NCI-H1105 treated with DMSO at 0.1 percent for 48 hours (cell line): ENCODE measurements around the gene FUT8.

Experiments
- DNase-seq: peaks from one replicate; lab custom pipeline; 2025; lab: John Stamatoyannopoulos, UW

The FUT8 gene

DNA sequence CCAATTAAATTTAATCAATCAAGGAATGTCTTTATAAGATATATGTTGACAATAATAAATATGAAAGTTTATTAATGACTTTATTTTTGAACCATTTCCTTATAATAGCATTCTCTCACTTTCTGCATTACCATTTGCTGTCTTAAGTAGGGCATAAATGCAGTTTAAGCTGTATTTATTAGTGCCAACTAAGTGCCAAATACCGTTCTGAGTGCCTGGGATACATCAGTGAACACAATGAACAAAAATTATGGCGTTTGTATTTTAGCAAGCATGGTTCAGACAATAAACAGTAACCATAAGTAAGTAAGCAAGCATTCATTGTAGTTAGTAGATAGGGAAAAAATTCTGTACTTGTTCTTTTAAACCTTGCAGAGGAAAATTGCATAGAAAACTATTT is 145.8 kb downstream of the FUT8 start:
- no peak for DNase-seq

DNA sequence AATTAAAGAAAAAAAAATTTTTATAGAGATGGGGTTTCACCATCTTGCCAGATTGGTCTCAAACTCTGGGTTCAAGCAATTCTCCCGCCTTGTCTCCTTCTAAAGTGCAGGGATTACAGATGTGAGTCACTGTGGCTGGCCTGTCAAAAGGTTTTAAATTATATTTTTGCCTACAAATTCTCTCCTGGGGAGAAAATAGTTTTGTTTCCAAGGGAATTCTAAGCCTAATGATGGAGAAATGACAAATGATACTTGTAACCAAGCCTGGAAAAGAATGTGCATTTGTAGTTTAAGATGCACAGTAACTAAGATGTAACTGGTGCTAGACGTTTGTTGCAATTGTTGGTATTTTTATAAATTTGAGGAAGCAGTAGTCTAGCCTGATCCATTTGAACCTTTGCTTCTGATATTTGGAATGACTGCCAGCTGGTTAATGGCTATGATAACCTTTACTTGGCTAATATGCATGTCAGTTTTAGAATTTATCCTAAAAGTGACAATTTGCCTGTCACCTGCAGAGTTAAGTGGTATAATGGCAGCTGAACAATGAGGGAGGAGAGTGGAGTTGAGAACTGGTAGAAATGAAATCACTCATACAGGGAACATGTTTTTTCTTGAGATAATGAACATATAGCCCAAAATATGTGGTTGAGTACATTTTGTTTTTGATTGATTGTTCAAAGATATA is 148.0 kb downstream of the FUT8 start:
- peak; percentile 49 for DNase-seq

- DNase-seq, result no peak
Measured at GRCh38 chr14:65564370-65564769, 151.8 kb downstream of the FUT8 start.

- DNase-seq, result no peak
Measured at GRCh38 chr14:65565948-65566347, 153.4 kb downstream of the FUT8 start.

DNA sequence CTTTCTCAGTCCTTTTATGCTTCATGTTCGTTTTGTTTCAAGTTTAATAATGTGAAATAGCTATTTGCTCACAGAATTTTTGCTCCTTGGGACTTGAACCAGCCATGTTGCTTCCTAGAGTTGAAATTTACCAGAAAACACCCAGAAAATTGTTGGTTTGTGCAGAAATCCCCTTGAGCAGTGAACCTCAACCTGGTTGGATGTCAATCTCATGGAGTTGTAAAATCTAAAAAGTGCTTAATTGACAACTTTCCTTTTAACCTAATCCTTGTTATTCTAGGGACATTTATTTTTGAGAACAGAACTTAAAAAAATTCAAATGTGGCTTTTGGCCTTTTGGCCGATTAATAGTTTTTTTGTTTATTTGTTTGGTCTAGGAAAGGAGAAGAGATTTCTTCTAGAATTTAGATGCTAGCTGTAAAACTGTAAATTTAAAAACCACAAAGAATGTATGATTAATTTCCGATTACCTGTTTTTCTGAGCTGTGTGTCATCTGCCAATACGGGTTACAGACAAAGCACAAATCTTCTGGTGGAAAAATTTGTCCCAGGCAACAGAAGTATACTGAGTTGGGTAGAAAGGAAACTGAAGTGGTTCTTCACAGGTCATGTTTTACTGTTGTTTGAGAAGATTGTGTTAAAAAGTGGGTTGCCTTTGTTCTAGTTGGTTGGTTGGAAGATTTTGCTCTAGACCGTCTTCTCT is 154.4 kb downstream of the FUT8 start:
- DNase-seq, result no peak

GRCh38 chr14:65574611-65575010 is 162.1 kb downstream of the FUT8 start:
- no peak for DNase-seq

- no peak for DNase-seq
Measured at GRCh38 chr14:65575389-65575788, 162.9 kb downstream of the FUT8 start.

DNA sequence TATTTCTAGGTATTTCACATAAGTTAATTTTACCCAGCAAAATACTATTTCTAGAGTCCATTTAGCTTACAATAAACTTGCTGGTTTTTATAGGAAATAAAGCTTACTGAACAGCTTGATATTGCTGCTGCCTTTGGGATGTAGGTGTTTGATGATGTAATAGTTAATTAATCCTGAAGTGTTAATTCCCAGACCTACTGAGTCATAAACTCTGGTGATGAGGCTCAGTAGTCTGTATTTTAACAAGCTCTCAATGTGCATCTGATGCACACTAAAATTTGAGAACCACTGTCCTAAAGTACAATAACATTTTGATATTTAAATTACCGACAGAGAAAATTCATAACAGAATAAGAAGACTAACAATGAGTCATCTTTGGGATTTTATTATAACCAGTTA is 168.4 kb downstream of the FUT8 start:
- DNase-seq, result no peak

DNA sequence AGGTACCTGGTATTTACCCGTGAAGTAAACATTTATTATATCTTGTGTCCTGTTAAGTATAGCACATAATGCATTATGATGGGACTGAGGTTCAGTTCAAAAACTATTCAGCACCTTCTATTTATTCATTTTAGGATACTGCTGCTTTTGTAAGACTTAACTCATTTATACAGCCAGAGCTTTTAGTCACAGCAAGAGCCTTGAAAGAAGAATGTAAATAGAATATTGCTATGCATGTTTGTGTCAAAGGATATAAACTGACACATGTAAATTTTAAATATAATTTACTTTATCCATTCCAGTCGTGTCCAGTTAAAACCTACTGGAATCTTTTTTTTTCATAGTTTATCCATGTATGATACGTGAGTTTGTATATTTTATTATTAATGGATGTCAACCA is 168.8 kb downstream of the FUT8 start:
- DNase-seq, result no peak

DNA sequence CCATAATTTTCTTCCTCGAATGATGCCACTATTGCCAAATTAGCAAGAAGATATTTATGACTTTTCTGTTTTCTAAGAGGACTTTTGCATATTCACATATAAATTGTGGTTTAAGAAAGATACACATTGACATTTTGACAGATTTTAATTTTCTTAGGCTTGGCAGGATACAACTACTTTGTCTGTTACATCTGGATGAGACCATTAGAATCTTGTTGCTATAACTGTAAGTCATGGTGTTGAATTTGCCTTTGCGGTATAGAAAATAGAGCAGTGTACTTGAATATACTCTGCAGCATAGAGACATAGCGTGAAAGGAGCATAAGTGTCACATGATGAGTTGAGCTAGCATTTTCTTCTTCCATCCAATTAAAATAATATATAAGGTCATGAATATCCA is 169.3 kb downstream of the FUT8 start:
- no peak for DNase-seq

- no peak for DNase-seq
Measured at GRCh38 chr14:65585216-65585615, 172.7 kb downstream of the FUT8 start.

GRCh38 chr14:65588426-65589140 is 176.1 kb downstream of the FUT8 start:
- DNase-seq, result no peak

GRCh38 chr14:65594153-65594881 is 181.8 kb downstream of the FUT8 start:
- no peak for DNase-seq

- DNase-seq, result no peak
Measured at GRCh38 chr14:65594882-65595237, 182.3 kb downstream of the FUT8 start.

- no peak for DNase-seq
Measured at GRCh38 chr14:65599375-65599774, 186.8 kb downstream of the FUT8 start.

DNA sequence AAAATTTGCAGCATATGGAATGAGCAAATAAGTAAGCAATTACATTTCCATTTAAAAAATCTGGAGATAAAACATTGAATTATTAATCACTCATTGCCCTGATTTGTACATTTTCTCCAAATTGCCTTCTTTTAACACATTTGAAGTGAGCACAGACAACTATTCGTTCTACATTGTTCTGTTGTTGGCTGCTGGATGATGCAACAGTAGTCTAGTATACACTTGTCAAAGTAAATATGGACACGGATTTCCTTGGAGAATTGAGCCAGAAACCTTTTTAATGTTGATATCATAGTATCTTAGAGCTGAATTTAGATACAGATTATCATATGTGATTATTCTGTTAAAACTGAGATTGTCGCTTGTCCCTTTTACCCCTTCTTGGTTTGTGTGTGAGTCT is 188.2 kb downstream of the FUT8 start:
- no peak for DNase-seq

GRCh38 chr14:65604535-65604934 is 192.0 kb downstream of the FUT8 start:
- DNase-seq, result no peak

GRCh38 chr14:65604936-65605335 is 192.4 kb downstream of the FUT8 start:
- no peak for DNase-seq

DNA sequence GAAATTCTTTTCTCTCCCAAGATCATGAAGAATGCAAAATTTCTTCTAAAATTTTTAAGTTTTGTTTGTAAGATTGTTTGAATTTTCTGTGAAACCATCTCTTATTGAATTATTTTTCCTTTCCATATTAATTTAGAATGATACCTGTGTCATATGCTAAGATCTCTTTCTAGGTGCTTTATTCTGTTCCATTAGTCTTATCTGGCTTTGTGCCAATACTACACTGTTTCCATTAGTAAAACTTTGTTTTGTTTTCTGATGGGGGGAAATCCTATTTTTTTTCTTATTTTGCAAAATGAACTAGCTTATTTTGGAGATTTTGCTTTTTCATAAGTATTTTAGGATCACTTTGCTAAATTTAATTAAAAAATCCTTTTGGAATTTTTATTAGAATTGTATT is 193.9 kb downstream of the FUT8 start:
- no peak for DNase-seq

DNA sequence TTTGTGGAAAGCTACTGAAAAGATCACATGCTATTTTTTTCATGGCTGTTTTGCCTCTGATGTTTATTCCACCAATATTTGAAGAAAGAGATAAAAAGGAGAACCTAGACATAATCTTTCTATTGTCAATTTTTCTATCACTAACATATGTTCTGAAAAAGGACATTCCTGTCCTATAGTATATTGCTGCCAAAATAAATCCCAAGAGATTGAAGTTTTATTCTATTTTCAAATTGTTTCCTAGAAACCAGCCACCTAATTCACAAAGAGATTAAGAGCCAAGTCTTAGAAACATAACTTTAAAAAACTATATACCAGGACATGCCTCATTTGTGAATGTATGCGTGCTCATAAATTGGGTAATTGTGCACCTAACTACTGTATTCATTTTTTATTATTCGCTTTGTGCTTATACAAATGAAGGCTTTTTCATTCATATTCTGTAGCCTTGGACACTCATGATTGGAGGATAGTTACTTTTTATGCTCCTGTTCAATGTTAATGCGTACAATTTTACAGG is 200.7 kb downstream of the FUT8 start:
- DNase-seq, result no peak

- no peak for DNase-seq
Measured at GRCh38 chr14:65618996-65619395, 206.5 kb downstream of the FUT8 start.

DNA sequence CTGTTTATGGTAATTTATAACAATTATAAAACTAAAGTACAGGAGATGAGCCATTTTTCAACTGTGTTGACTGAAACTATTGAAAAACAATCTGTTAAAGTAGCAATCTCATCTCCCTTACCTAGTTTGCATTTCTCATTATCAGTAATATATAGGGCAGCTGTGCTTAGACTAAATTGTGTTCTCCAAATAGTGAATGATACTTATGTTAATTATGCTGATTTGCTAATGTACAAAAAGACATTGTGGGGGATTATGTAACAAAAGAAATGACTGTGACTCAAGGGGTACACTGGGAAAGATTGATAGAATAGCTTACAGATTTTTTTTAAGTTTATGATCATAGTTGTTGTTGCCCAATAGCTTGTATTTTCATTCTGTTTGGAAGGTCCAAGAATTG is 207.7 kb downstream of the FUT8 start:
- DNase-seq, result no peak
